HUDEP-2 (cell line): Measurements from ENCODE around the gene NEDD8.
"Not testable (repeated sequence)": the region's sequence is repeated elsewhere in the genome, so short reads cannot be mapped to it uniquely, and the experiment has no call there.

Source experiments
- DNase-seq, 76 experiments: peaks; one replicate each; lab custom pipeline; 2025; ENCODE audit not compliant: unreplicated experiment in 76 of 76; lab: John Stamatoyannopoulos, UW

NEDD8 gene

DNA sequence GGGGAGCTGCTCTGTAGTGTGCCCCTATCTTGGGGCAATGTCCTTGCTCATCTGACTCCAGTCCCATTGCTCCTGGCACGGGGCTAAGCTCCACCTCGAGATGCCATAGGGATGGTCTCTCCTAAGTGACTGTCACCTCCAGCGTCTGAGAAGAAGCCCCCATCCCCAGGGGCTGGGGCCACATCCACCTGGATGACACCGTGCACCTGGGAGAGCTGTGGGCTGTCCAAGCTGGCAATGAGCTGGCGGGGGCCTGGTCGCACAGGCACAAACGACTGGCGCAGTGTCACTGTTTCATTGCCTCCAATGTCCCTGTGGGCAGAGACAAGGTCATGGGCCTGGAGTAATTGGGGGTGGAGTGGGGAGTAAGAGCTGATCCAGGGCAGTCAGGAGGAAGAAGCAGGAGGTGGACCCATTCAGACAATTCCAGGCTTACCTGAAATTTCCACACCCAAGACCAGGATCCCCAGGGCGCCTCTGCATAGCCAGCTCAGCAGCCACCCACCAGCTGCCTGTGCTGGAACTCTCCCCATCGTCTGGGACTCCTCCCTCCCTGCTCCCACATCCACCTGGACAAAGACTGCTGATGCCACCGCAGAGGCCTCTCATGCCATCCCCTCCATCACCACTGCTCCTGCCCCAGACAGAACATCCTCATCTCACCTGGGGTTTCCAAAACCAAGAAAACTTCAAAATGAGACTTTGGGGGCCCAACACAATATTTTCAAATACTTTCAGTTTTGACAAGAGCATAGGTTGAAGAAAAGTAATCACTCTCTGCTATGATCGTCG, 17.3 kb upstream of the NEDD8 start:
- no peak for DNase-seq

DNA sequence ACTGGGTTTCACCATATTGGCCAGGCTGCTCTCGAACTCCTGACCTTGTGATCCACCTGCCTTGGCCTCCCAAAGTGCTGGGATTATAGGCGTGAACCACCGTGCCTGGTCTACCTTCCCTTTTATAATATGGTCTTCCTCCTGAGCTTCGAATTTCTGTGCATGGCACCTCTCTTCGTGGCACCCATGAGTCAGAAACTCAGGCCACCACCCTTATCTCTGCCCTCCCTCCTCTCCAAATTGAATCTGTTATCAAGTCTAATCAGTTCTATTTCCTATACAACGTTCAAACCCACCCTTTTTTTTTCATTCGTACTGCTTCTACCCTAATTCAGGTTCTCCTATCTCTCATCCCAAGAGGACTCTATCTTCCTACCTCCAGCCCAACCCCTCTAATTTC, 15.3 kb upstream of the NEDD8 start:
- DNase-seq, result peak in 41 of 76 experiments; percentile 5 to 78 (median 30)

DNA sequence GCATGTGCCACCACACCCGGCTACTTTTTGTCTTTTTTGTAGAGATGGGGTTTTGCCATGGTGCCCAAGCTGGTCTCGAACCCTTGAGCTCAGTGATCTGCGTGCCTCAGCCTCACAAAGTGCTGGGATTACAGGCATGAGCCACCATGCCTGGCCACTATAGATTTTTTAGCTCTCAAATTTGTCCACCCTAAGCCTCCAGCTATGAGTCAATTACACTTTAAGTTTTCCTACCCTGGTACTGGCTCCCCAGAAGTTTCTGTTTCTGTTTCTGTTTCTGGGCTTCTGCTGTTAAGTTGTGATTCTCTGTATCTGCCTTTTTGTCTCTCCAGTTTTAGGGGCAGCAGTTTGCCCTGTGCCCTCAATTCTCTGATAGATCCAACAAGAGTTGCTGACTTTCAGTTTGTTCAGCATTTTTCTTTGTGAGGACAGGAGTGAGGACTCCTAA, 14.6 kb upstream of the NEDD8 start:
- no peak for DNase-seq

GRCh38 chr14:24245350-24245749, 13.2 kb upstream of the NEDD8 start:
- DNase-seq, result not testable (repeated sequence)

- DNase-seq, result peak in 1 of 76 experiments; percentile 47
Measured at GRCh38 chr14:24243336-24243836, 11.2 kb upstream of the NEDD8 start.

- peak in 68 of 76 experiments; percentile 71 to 98 (median 91) for DNase-seq
Measured at GRCh38 chr14:24241829-24242443, 9.8 kb upstream of the NEDD8 start.

- no peak for DNase-seq
Measured at GRCh38 chr14:24240110-24240918, 8.1 kb upstream of the NEDD8 start.

DNA sequence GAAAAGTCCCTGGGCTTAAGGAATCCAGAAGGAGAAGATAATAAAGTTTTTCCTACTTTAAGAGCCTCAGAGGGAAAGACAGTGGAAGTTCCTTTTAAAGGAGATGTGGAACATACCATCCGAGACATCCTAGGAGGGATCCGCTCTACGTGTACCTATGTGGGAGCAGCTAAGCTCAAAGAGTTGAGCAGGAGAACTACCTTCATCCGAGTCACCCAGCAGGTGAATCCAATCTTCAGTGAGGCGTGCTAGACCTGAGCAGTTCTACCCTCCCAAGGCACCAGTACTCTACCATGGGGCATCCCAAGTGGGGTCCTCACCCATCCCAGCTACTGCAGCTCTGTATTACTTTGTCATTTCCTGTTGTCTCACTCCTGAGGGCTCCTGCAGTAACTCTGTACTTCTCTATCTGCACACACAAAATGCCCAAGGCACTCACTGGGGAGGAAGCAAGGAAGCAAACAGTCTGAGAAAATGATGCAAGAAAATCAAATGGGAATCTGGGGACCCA, 6.4 kb upstream of the NEDD8 start:
- DNase-seq, result no peak

- DNase-seq, result no peak
Measured at GRCh38 chr14:24238123-24238522, 6.0 kb upstream of the NEDD8 start.

- DNase-seq, result no peak
Measured at GRCh38 chr14:24237463-24237955, 5.3 kb upstream of the NEDD8 start.

DNA sequence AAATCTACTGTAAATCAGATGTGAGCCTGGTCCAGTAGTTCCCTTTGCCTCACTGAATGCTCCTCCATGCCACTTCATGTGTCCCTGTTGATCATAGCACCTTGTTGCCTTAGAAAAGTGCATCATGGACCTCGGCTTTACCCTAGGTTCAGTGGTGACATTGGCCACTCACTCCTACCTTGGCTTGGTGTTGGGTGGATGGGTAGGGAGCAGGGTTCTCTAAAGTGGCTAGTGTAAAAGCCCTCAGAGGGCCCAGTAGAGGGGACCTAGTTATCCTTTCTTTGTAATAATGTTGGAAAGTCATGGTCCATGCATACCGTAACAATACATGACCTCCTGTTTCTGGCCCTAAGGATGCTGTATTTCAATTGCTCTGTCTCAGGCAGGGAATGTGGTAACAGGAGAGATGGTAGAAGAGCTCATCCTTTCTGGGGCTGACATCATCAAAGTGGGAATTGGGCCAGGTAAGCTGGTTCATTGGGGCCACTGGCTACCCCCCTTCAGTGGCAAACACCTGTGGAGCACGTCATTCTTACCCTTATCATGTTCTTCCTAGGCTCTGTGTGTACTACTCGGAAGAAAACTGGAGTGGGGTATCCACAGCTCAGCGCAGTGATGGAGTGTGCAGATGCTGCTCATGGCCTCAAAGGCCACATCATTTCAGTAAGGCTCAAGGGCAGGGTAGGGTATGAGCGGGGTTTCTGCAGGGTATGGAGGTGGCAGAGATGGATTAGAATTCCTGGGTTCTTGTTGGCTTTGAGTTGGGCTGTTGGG, 4.7 kb upstream of the NEDD8 start:
- no peak for DNase-seq

DNA sequence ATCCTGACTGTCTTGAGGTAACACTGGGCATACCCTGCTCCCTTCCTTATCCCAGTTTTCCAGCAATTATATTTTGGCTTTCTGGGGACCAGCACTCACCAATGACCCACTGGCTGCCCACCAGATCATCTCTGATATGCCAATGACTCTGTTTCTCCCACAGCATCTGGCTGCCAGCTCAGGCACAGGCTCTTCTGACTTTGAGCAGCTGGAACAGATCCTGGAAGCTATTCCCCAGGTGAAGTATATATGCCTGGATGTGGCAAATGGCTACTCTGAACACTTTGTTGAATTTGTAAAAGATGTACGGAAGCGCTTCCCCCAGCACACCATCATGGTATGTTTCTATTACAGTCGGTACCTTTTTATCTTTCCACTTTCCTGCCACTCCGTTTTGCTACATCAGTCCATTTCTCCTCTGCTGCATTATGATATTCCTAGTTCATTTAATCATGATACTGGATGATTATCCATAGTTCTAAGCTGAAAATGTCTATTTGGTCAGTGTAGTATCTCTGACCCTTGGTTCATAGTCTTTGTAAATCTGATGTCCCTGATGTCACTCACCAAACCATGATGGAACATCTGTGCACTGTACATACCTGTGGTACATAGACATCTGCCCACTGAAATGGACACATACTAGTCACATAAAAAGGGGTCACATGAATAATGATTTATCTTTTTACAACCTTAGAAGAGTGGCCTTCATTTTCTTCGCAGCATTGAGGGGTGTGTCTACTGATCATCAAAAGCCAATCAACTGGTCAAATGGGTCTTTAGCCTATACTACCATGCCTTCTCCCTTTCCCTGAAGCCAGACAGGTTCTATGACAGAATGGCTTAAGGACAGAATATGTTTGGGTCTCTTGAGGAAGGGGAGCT, 3.9 kb upstream of the NEDD8 start:
- DNase-seq, result no peak

GRCh38 chr14:24234095-24235005, 2.2 kb upstream of the NEDD8 start:
- DNase-seq, result no peak

GRCh38 chr14:24233538-24233866, 1.3 kb upstream of the NEDD8 start:
- DNase-seq, result peak in 10 of 76 experiments; percentile 1 to 43 (median 10)

- DNase-seq, result peak in 21 of 76 experiments; percentile 40 to 77 (median 56)
Measured at GRCh38 chr14:24232645-24233537, 724 bp upstream of the NEDD8 start, which contains the start of gene GMPR2. TSS of gene GMPR2 (plus strand) at chr14:24232929. CDS start at chr14:24233254, 325 bp downstream.

DNA sequence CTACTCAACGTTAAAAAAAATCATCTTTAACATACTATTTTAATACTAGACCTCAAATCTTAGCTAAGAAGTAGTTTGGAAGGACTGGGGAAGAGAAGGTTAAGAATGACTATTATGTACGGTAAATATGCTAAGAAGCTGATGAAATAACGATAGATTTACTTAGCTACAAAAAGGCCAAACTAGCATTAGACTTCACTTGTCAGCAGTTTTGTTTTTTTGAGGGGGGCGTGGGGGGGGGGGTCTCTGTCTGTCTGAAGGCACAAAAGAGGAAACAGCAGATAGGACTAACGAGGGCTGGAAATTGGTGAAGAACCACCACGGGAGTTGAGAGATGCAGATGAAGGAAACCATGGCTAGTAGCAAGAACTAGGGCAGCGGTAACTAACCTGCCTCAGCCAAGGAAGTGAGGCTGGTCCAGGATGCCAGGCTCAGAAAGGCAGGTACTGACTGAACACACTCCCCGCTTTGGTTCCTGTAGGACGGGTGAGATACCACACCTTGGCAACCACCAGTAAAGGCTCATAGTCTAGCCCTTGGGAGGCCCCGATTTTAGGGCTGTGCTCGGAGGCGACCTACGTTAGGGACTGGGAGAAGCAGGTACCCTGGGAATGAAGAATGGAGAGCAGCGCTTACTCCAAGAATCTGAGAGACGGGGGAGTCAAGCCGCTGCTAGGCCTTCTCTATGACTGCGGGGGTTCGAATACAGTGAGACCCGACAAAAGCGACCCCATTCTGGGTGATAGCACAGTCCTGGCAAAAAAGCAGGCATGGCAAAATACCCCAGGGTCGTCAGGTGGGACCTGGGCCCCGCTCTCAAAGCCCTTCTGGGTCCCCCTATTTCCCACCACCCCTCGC, 675 bp downstream of the NEDD8 start:
- DNase-seq, result peak in 4 of 76 experiments; percentile 8 to 48 (median 12)
